MM.1S (cell line): ENCODE data around the gene CNMD.
"Not testable (repeated sequence)": the region's sequence is repeated elsewhere in the genome, so short reads cannot be mapped to it uniquely, and the experiment has no call there.

Experiments used
- DNase-seq: peaks from one replicate; pipeline ENCODE4 v3.0.0-alpha.2; 2015
- H2AFZ ChIP-seq: fragments of 300-600 bp; sonication (generic); 2 replicates; pipeline ENCODE4 v1.6.0; 2016; ENCODE audit warnings: antibody characterized with exemption, low read length
- H3F3A ChIP-seq: fragments of 300-600 bp; sonication (generic); 2 replicates; pipeline ENCODE4 v1.6.1; 2016; ENCODE audit warnings: mild to moderate bottlenecking, antibody characterized with exemption, low read length, moderate library complexity, mixed read lengths; ENCODE audit not compliant: insufficient read depth
- H3K27ac ChIP-seq: fragments of 300-600 bp; sonication (generic); 2 replicates; pipeline ENCODE4 v1.5.1; 2016; ENCODE audit warnings: mild to moderate bottlenecking, low read length
- H3K27me3 ChIP-seq: fragments of 300-600 bp; sonication (generic); replicated peaks from 2 replicates; pipeline ENCODE4 v1.6.0; 2016; ENCODE audit warnings: low read length; ENCODE audit not compliant: insufficient read depth
- H3K36me3 ChIP-seq: fragments of 300-600 bp; sonication (generic); replicated peaks from 2 replicates; pipeline ENCODE4 v1.6.1; 2016; ENCODE audit warnings: mild to moderate bottlenecking, low read length, mixed read lengths; ENCODE audit not compliant: insufficient read depth
- H3K4me1 ChIP-seq: fragments of 300-600 bp; sonication (generic); 2 replicates; pipeline ENCODE4 v1.6.1; 2016; ENCODE audit warnings: low read length, mixed read lengths
- H3K4me2 ChIP-seq: fragments of 300-600 bp; sonication (generic); 2 replicates; pipeline ENCODE4 v1.6.0; 2016; ENCODE audit warnings: low read depth, low read length
- H3K4me3 ChIP-seq: fragments of 300-600 bp; sonication (generic); 2 replicates; pipeline ENCODE4 v1.5.1; 2016; ENCODE audit warnings: low read length, mixed read lengths
- H3K79me2 ChIP-seq: fragments of 300-600 bp; sonication (generic); 2 replicates; pipeline ENCODE4 v1.6.1; 2016; ENCODE audit warnings: mixed run types, low read length, mixed read lengths
- H3K9ac ChIP-seq: fragments of 300-600 bp; sonication (generic); 2 replicates; pipeline ENCODE4 v1.6.1; 2016; ENCODE audit warnings: low read length, mixed read lengths
- H3K9me2 ChIP-seq: fragments of 300-600 bp; sonication (generic); replicated peaks from 2 replicates; pipeline ENCODE4 v1.6.1; 2016; ENCODE audit warnings: mild to moderate bottlenecking, low read length, mixed read lengths; ENCODE audit not compliant: insufficient read depth
- H3K9me3 ChIP-seq: fragments of 300-600 bp; sonication (generic); replicated peaks from 2 replicates; pipeline ENCODE4 v1.6.1; 2016; ENCODE audit warnings: mild to moderate bottlenecking, low read length, mixed read lengths; ENCODE audit not compliant: insufficient read depth
- H4K20me1 ChIP-seq: fragments of 300-600 bp; sonication (generic); 2 replicates; pipeline ENCODE4 v1.6.1; 2016; ENCODE audit warnings: mild to moderate bottlenecking, low read length, moderate library complexity, mixed read lengths; ENCODE audit not compliant: insufficient read depth
- CTCF ChIP-seq: fragments of 300-600 bp; sonication (generic); IDR thresholded peaks from 2 replicates; pipeline ENCODE4 v1.5.1; 2016; ENCODE audit warnings: antibody characterized with exemption, low read length, mixed read lengths
- EZH2 ChIP-seq: fragments of 300-600 bp; sonication (generic); optimal IDR thresholded peaks from 2 replicates; pipeline ENCODE3; 2017; ENCODE audit warnings: low read depth, mild to moderate bottlenecking, antibody characterized with exemption, low read length, mixed read lengths
- EZH2phosphoT487 ChIP-seq: fragments of 300-600 bp; sonication (generic); IDR thresholded peaks from 2 replicates; pipeline ENCODE4 v1.6.1; 2018; ENCODE audit warnings: antibody characterized with exemption, low read length

CNMD gene

GRCh38 chr13:52726258-52726657 lies 13.4 kb downstream of the CNMD start:
- Histone ChIP-seq H3K9me3 (no peaks in the 10 kb centered on the region), H3F3A (no peaks in the 10 kb centered on the region), H3K9me2 (no peaks in the 10 kb centered on the region), H3K36me3 (no peaks in the 10 kb centered on the region), H3K79me2 (no peaks in the 10 kb centered on the region), H3K9ac (no peak overlapping the region), H3K27ac (no peak overlapping the region), H4K20me1 (no peaks in the 10 kb centered on the region), H3K27me3 (no peaks in the 10 kb centered on the region), H3K4me3 (no peak overlapping the region), H2AFZ (no peak overlapping the region), H3K4me1 (no peaks in the 10 kb centered on the region), H3K4me2 (no peak overlapping the region)
- no peak for TF ChIP-seq EZH2
- TF ChIP-seq EZH2phosphoT487, result no peak
- no peak for TF ChIP-seq CTCF
- DNase-seq, result no peak

DNA sequence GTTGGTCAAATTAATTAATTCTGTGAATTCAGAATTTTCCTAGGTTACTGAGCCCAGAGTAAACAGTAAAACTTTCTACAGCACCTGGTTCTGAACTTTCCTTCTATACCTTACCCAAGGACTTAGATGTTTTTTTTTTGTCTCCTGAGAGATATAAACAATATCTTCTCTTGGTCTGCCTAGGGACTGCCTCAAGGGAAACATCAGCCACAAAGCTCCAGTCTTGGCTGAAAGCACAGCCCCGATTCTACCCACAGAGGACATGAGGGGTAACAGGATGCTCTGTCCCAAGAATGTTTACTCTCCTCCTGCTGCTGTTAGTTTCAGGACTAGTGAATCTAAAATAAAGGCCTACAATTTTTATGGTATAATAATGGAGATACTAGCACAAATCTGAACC lies 14.3 kb downstream of the CNMD start:
- Histone ChIP-seq H3F3A (no peaks in the 10 kb centered on the region), H3K27me3 (no peaks in the 10 kb centered on the region), H3K4me2 (no peak overlapping the region), H3K9me2 (no peaks in the 10 kb centered on the region), H2AFZ (no peak overlapping the region), H3K9me3 (no peaks in the 10 kb centered on the region), H3K4me1 (no peaks in the 10 kb centered on the region), H4K20me1 (no peaks in the 10 kb centered on the region), H3K79me2 (no peaks in the 10 kb centered on the region), H3K4me3 (no peak overlapping the region), H3K36me3 (no peaks in the 10 kb centered on the region), H3K9ac (no peak overlapping the region), H3K27ac (no peak overlapping the region)
- TF ChIP-seq CTCF (no peak), EZH2phosphoT487 (no peak), EZH2 (no peak)
- no peak for DNase-seq

GRCh38 chr13:52723181-52723580 lies 16.4 kb downstream of the CNMD start:
- H3K27me3 ChIP-seq, result no peaks in the 10 kb centered on the region
- no peak overlapping the region for H3K9ac ChIP-seq
- DNase-seq, result no peak
- H4K20me1 ChIP-seq, result no peaks in the 10 kb centered on the region
- no peaks in the 10 kb centered on the region for H3K4me1 ChIP-seq
- H3K9me3 ChIP-seq, result no peaks in the 10 kb centered on the region
- no peak overlapping the region for H2AFZ ChIP-seq
- H3K36me3 ChIP-seq, result no peaks in the 10 kb centered on the region
- H3K4me3 ChIP-seq, result no peak overlapping the region
- no peaks in the 10 kb centered on the region for H3K79me2 ChIP-seq
- H3K9me2 ChIP-seq, result no peaks in the 10 kb centered on the region
- TF ChIP-seq CTCF (no peak), EZH2 (no peak), EZH2phosphoT487 (no peak)
- no peak overlapping the region for H3K27ac ChIP-seq
- no peaks in the 10 kb centered on the region for H3F3A ChIP-seq
- no peak overlapping the region for H3K4me2 ChIP-seq

GRCh38 chr13:52721356-52721755 lies 18.3 kb downstream of the CNMD start:
- H3K9me3 ChIP-seq, H3K9me2 ChIP-seq, H4K20me1 ChIP-seq, H3K79me2 ChIP-seq, DNase-seq, H2AFZ ChIP-seq, H3K27me3 ChIP-seq, H3K4me2 ChIP-seq, H3K9ac ChIP-seq, H3F3A ChIP-seq, H3K4me1 ChIP-seq, H3K27ac ChIP-seq, H3K4me3 ChIP-seq, H3K36me3 ChIP-seq: not testable (repeated sequence)

- not testable (repeated sequence) for H3K9me3 ChIP-seq, H3K27me3 ChIP-seq, H3K27ac ChIP-seq, H3K4me3 ChIP-seq, H3K4me1 ChIP-seq, H4K20me1 ChIP-seq, H3K9me2 ChIP-seq, H3K36me3 ChIP-seq, H3K79me2 ChIP-seq, H3F3A ChIP-seq, H3K4me2 ChIP-seq, H3K9ac ChIP-seq, H2AFZ ChIP-seq
- DNase-seq, result peak; percentile 45
Observed at GRCh38 chr13:52720904-52721303, 18.7 kb downstream of the CNMD start.
